ENCODE results near the gene GOLT1A.

GOLT1A gene

GRCh38 chr1:204223129-204223860 lies 9.5 kb upstream of the GOLT1A start:
- intact Hi-C loops (cut with DNase I) = no loop called here
- no peak for DNase-seq

- no peak for DNase-seq
- intact Hi-C loops (cut with DNase I) = no loop called here
These were observed 8.9 kb upstream of the GOLT1A start for GRCh38 chr1:204222764-204223055.

- no peak for DNase-seq
- intact Hi-C loops (cut with DNase I) = no loop called here
These were observed 8.4 kb upstream of the GOLT1A start for GRCh38 chr1:204222006-204222763.

GRCh38 chr1:204221271-204221670 lies 7.5 kb upstream of the GOLT1A start:
- no peak for DNase-seq
- intact Hi-C loops (cut with DNase I) = no loop called here

GRCh38 chr1:204219971-204220616 lies 6.3 kb upstream of the GOLT1A start:
- intact Hi-C loops (cut with DNase I) = no loop called here
- no peak for DNase-seq

- intact Hi-C loops (cut with DNase I) = no loop called here
- no peak for DNase-seq
These were observed 4.8 kb upstream of the GOLT1A start for GRCh38 chr1:204218552-204218951.

- intact Hi-C loops (cut with DNase I) = no loop called here
- DNase-seq = no peak
These were observed 3.8 kb upstream of the GOLT1A start for GRCh38 chr1:204217648-204218000.

GRCh38 chr1:204216880-204217647 lies 3.3 kb upstream of the GOLT1A start:
- DNase-seq = peak in 1 of 42 donors; percentile 21
- intact Hi-C loops (cut with DNase I) = no loop called here

GRCh38 chr1:204216236-204216635 lies 2.4 kb upstream of the GOLT1A start:
- intact Hi-C loops (cut with DNase I) = no loop called here
- DNase-seq = no peak

- intact Hi-C loops (cut with DNase I) = loop anchor here (5.0 kb wide), 1 partner anchor 150 kb away; no protein-coding TSS in a partner anchor
- peak in 1 of 42 donors; percentile 18 for DNase-seq
These were observed 1.1 kb downstream of the GOLT1A start for GRCh38 chr1:204212715-204213114.

GRCh38 chr1:204211046-204211445 lies 2.7 kb downstream of the GOLT1A start:
- intact Hi-C loops (cut with DNase I) = loop anchor here (5.0 kb wide), 1 partner anchor 151 kb away; no protein-coding TSS in a partner anchor
- peak in 1 of 42 donors; percentile 21 for DNase-seq

- peak; percentile 50 to 89 (median 78) for DNase-seq
- intact Hi-C loops (cut with DNase I) = no loop called here
These were observed 6.6 kb downstream of the GOLT1A start for GRCh38 chr1:204207136-204207616.

GRCh38 chr1:204206121-204206520 lies 7.7 kb downstream of the GOLT1A start:
- intact Hi-C loops (cut with DNase I) = no loop called here
- DNase-seq = no peak

GRCh38 chr1:204205486-204205885 lies 8.3 kb downstream of the GOLT1A start:
- no peak for DNase-seq
- intact Hi-C loops (cut with DNase I) = no loop called here

- no peak for DNase-seq
These were observed 8.8 kb downstream of the GOLT1A start for GRCh38 chr1:204204944-204205343.

GRCh38 chr1:204203206-204203767 lies 10.5 kb downstream of the GOLT1A start:
- DNase-seq = no peak
- intact Hi-C loops (cut with DNase I) = no loop called here

More at GRCh38 chr1:204204944-204205343, 8.8 kb downstream of the GOLT1A start:
- intact Hi-C loops (cut with DNase I) = no loop called here

- no peak for DNase-seq
- intact Hi-C loops (cut with DNase I) = no loop called here
These were observed 11.3 kb downstream of the GOLT1A start for GRCh38 chr1:204202481-204202880.

- DNase-seq = no peak
- intact Hi-C loops (cut with DNase I) = no loop called here
These were observed 12.3 kb downstream of the GOLT1A start for GRCh38 chr1:204201348-204202040.

Measured in head of caudate nucleus (tissue), 42 donors.